ENCODE results near the gene NAT14. TPM values are rescaled to one million over a fixed set of nuclear protein-coding genes. Genes with fewer than 3 reads are reported as not detected.
"Not testable (repeated sequence)": the region's sequence is repeated elsewhere in the genome, so short reads cannot be mapped to it uniquely, and the experiment has no call there.

Gene NAT14
- total RNA-seq, 1 donor from 2014 or later, result 2.9 TPM

DNA sequence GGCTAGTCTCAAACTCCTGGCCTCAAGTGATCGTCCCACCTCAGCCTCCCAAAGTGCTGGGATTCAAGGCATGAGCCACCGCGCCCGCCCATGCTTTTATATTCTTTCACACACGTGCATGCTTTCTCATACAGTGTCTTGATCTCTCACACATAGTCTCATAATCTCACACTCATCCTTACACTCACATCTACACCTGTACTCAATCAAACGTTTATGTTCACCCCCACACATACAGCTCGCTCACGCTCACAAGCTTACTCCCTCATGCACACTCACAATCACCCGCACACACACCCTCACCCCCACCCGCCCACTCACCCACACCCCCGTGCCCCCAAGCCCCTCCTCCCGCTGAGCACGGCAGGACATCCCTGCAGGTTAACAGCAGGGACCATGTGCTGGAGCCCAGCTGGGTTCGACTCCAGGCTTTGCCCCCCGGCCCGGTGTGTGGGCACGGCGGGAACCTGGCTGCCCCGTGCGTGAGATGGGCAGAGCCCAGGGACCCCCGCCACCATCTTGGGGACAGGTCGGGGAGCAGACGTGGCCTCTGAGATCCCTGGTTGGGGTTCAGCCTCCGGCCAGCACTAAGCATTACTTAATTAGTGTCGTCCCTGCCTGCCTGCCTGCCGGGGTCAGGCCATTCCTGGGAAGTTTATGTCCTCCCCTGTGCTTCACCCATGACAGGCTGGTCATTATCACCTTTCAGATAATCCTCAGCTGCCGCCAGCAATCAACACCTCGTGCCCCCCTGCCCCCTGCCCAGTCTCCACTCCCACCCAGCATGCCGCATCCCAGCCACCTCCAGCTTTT lies 40.5 kb downstream of the NAT14 start:
- no peak for DNase-seq
- intact Hi-C loops (cut with DNase I), result no loop called here

DNA sequence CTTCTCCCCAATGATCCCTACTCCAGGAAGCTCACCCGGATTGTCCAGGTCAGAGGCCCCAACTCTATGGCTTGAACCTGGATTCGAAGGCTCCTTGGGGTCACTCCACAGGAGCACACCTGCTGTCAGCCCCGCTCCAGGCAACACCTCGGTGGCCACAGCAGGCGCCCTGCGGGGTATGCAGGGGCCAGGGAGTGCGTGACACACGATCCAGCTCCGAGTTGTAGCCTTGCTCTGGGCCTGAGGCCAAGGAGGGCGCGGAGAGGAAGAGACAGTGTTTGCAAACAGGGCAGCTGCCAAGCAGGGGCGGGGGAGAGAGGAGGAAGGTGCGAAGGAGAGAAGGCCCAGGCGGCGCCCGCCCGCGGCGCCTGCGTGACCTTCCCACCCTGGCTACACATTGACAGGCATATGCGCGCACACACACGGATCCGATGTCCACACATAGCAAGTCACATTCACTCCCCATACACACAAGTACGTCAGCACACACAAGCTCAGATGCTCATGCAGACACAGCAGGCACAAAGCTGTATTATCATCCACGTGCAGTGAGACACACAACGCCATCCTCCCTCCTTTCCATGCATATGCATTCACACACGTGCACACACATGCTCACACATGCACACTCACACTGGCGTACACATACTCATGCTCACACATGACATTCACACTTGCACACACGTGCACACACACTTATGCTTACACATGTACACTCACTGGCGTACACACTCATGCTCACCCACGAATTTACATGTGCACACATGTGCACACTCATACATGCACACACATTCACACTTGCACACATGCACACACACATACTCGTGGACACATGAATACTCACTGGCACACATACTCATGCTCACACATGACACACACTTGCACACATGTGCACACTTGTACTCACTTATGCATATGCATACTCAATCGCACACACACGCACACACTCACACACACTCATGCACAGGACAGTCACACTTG lies 41.5 kb downstream of the NAT14 start:
- ATAC-seq (ENCODE audit: poor library complexity) (peak; percentile 82), DNase-seq (peak; percentile 89)
- intact Hi-C loops (cut with DNase I), result no loop called here

More for the DNA sequence above, 40.5 kb downstream of the NAT14 start:
- peak; percentile 59 for ATAC-seq (ENCODE audit: poor library complexity)

DNA sequence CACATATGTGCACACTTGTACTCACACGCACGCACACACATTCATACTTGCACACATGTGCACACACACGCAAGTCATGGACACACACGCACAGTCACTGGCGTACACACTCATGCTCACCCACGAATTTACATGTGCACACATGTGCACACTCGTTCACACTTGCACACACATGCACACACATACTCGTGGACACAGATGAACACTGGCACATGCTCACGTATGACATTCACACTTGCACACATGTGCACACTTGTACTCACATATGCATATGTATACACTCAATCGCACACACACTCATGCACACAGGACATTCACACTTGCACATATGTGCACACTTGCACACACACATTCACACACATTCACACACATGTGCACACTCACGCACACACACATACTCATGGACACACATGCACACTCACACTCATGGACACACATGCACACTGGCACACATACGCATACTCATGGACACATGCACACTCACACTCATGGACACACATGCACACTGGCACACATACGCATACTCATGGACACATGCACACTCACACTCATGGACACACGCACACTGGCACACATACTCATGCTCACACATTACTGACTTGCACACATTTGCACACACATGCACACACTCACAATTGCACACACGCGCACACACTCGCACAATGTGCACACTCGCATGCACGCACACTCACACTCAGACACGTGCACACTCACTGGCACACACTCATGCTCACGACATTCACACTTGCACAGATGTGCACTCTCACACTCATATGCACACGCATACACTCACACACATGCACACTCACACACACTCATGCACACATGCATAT lies 42.4 kb downstream of the NAT14 start:
- DNase-seq (no peak), ATAC-seq (ENCODE audit: poor library complexity) (no peak)
- intact Hi-C loops (cut with DNase I), result no loop called here

DNA sequence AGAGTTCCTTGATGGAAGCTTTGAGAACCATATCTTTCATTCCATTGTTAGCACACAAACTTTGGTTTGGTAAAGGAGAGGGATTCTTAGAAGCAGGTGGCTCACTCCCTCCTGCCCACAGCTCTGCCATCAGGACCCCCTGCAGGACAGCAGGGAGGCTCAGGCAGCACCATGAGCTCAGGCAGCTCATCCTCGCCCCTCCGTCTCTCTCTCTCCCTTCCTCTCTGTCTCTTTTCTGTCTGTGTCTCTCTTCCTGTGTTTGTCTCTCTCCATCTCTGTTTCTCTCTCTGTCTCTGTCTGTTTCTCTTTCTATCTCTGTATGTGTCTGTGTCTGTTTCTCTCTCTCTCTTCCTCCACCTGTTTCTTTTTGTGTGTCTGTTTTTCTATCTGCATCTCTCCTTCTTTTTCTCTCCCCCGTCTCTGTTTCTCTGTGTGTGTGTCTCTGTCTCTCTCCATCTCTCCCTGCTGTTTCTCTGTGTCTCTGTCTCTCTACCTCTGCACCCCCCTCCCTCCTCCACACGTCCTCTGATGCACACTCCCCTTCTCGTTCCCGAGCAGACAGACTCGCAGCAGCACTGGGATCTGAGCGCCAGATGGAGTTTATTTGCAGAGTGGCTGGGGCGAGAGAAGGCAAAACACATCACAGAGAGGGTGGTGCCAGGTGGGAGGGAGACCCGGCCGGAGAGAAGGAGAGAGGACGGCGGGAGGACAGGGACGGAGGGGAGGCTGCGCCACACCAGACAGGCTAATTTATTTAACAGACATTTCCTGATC lies 43.2 kb downstream of the NAT14 start:
- no peak for DNase-seq
- intact Hi-C loops (cut with DNase I), result no loop called here
- ATAC-seq (ENCODE audit: poor library complexity), result no peak

DNA sequence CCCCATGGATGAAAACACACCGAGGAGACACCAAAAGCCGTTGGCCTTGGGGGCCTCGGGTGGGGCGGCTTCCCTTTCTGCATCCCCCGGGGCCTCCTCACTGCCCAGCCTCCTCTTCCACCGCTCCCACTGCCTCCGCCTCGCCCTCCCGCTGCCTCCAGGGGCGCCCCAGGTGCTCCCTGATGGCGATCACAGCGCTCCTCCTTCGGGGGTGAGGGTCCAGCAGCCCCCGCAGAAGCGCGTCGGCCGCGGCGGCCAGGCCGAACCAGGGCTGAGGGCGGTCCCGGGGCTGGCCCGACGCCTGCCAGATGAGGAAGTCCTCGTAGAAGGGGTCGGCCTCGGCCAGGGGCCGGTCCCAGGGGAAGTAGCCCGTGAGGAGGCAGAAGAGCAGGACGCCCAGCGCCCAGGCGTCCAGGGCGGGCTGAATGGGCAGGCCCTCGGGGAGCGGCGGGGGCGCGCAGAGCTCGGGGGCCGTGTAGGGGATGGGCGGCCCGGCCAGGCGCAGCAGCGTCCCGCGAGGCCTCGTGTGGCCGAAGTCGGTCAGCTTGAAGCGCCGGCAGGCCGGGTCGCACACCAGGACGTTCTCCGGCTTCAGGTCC lies 44.7 kb downstream of the NAT14 start:
- DNase-seq, result no peak
- ATAC-seq (ENCODE audit: poor library complexity), result no peak
- intact Hi-C loops (cut with DNase I), result no loop called here

DNA sequence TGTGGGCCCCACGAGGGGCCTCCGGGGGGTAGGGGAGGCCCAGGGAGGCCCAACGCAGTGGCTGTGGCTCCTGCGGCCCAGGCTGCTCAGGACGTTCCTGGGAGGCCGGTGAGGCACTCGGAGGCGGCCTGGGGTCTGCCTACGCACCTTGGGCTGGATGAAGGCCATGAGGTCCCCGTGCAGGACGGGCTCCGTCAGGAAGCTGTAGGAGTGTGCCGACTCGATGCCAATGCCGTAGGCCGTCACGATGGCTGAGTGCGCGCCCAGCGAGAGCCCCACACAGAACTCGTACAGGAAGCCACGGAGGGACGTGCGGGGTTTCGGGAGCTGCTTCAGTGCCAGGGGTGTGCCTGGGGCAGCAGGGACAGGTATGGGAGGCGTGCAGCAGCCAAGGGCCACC lies 46.0 kb downstream of the NAT14 start:
- intact Hi-C loops (cut with DNase I), result no loop called here
- DNase-seq (no peak), ATAC-seq (ENCODE audit: poor library complexity) (no peak)

DNA sequence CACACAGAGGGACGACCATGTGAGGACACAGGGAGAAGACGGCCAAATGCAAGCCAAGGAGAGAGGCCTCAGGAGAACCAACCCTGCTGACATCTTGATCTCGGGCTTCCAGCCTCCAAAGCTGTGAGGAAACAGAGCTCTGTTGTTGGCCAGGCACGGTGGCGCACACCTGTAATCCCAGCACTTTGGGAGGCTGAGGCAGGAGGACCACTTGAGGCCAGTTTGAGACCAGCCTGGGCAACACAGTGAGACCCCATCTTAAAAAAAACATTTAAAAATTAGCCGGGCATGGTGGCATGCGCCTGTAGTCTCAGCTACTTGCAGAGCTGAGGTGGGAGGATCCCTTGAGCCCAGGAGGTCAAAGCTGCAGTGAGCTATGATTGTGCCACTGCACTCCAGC lies 49.3 kb downstream of the NAT14 start:
- DNase-seq; intact Hi-C loops (cut with DNase I); ATAC-seq (ENCODE audit: poor library complexity): not testable (repeated sequence)

DNA sequence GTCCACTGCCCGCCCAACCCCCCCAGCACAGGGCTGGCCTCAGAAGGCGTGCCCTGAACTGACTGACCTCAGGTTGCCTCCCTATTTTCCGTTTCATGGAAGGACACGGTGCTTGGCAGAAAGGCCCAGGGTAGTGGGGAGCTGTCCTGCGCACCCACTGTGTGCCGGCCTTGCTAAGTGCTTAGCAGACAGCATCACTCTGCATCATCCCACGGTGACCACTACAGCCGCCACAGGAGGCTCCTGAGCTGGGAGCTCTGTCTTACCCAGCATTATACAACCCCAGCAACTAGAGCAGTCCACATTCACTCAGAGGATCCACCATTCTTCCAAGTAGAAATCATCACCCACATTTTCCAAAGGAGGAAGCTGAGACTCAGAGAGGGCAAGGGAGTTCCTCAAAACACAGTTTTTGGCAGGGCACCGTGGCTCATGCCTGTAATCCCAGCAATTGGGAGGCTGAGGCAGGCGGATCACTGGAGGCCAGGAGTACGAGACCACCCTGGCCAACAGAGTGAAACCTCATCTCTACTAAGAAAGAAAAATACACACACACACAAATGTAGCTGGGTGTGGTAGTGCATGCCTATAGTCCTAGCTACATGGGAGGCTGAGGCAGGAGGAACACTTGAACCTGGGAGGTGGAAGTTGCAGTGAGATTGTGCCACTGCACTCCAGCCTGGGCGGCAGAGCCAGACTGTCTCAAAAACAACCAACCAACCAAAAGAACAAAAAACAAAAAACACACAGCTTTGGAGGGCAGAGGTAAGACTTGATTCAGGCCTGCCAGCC lies 50.4 kb downstream of the NAT14 start:
- DNase-seq, result no peak
- ATAC-seq (ENCODE audit: poor library complexity), result no peak
- intact Hi-C loops (cut with DNase I), result no loop called here

DNA sequence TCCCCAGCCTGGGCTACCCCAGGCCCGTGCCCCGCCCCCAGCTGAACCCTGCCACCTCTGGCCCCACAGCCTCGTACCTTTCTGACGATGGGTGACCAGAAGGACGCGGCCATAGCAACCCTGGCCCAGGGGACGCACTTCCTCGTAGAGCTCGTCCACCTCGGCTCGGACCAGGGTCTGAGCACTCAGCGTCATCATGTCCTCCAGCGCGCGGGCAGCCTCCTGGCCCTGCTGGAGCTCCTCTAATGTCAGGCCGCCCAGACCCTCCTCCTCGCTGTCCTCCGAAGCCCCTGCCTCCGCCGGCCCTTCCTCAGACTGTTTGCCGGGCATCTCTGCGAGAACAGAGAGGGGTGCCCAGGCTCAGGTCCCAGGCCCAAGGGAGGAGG lies 51.0 kb downstream of the NAT14 start:
- intact Hi-C loops (cut with DNase I), result no loop called here
- DNase-seq, result no peak
- no peak for ATAC-seq (ENCODE audit: poor library complexity)

DNA sequence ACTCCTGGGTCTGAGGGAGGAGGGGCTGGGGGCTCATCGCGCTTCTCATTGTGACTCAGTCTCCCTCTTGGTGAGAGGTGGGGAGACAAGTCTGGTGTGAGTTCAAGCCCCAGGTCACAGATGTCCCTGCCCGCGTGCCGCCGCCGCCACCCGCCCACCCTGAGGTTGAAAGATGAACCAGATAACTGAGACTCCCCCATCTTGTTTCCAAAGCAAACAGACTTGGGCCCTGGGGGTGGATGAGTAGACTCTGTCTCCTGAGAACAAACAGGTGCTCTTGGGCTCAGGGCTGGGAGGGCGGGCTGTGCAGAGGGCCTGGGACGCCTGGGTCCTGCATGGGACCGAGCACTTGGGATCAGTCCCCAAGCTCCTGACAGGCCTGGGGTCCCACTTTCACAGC lies 51.4 kb downstream of the NAT14 start:
- ATAC-seq (ENCODE audit: poor library complexity) (no peak), DNase-seq (no peak)
- intact Hi-C loops (cut with DNase I), result no loop called here

Other genes starting within 250 kb of the NAT14 start
- gene PPP6R1, start 226.2 kb upstream of the NAT14 start, total RNA-seq, result 37.1 TPM
- 29.2 TPM for gene HSPBP1, start 205.1 kb upstream of the NAT14 start, total RNA-seq
- gene BRSK1, start 201.2 kb upstream of the NAT14 start, total RNA-seq, result 1.6 TPM
- 1.7 TPM for gene TMEM150B, start 159.8 kb upstream of the NAT14 start, total RNA-seq
- 6.6 TPM for gene KMT5C, start 145.3 kb upstream of the NAT14 start, total RNA-seq
- not detected for gene COX6B2, start 130.5 kb upstream of the NAT14 start, total RNA-seq
- not detected for gene GARIN5B, start 121.9 kb upstream of the NAT14 start, total RNA-seq
- gene IL11, start 114.7 kb upstream of the NAT14 start, total RNA-seq, result not detected
- not detected for gene TMEM190, start 108.4 kb upstream of the NAT14 start, total RNA-seq
- 1.0 TPM for gene TMEM238, start 100.9 kb upstream of the NAT14 start, total RNA-seq
- gene RPL28, start 99.3 kb upstream of the NAT14 start, total RNA-seq, result 569 TPM
- 22.6 TPM for gene UBE2S, start 77.4 kb upstream of the NAT14 start, total RNA-seq
- not detected for gene SHISA7, start 41.9 kb upstream of the NAT14 start, total RNA-seq
- 48.9 TPM for gene ISOC2, start 23.5 kb upstream of the NAT14 start, total RNA-seq
- not detected for gene C19orf85, start 20.4 kb upstream of the NAT14 start, total RNA-seq
- gene ZNF628, start 8.6 kb upstream of the NAT14 start, total RNA-seq, result 4.7 TPM
- gene SSC5D, start 3.2 kb downstream of the NAT14 start, total RNA-seq, result 2.6 TPM
- 15.6 TPM for gene SBK2, start 51.9 kb downstream of the NAT14 start, total RNA-seq
- gene SBK3, start 60.4 kb downstream of the NAT14 start, total RNA-seq, result 27.4 TPM
- 13.6 TPM for gene ZNF579, start 95.7 kb downstream of the NAT14 start, total RNA-seq
- 13.0 TPM for gene FIZ1, start 114.3 kb downstream of the NAT14 start, total RNA-seq
- 17.5 TPM for gene ZNF524, start 115.1 kb downstream of the NAT14 start, total RNA-seq
- 17.4 TPM for gene ZNF865, start 120.5 kb downstream of the NAT14 start, total RNA-seq
- 11.7 TPM for gene ZNF784, start 139.4 kb downstream of the NAT14 start, total RNA-seq
- 11.9 TPM for gene ZNF580, start 155.8 kb downstream of the NAT14 start, total RNA-seq
- gene ZNF581, start 158.5 kb downstream of the NAT14 start, total RNA-seq, result 7.1 TPM
- gene CCDC106, start 163.0 kb downstream of the NAT14 start, total RNA-seq, result 20.5 TPM
- gene U2AF2, start 169.8 kb downstream of the NAT14 start, total RNA-seq, result 75.1 TPM
- 223 TPM for gene EPN1, start 190.0 kb downstream of the NAT14 start, total RNA-seq